HG03103 (cell line): ENCODE results near the gene DUSP19.
"Not testable (repeated sequence)": the region's sequence is repeated elsewhere in the genome, so short reads cannot be mapped to it uniquely, and the experiment has no call there.

Source experiments
- ATAC-seq: cut with Tn5 transposase; IDR thresholded peaks from one replicate; pipeline ENCODE4 v1.9.1; 2021; ENCODE audit warnings: low read depth; ENCODE audit not compliant: unreplicated experiment

The DUSP19 gene

GRCh38 chr2:183078464-183079138 lies at the start of gene DUSP19:
Gene DUSP19 (plus strand): TSS chr2:183078747. CDS start chr2:183078934, 187 bp downstream.
- peak; percentile 83 for ATAC-seq

- no peak for ATAC-seq
These were observed 49.3 kb upstream of the DUSP19 start for GRCh38 chr2:183029219-183029618.

GRCh38 chr2:183031911-183032794 lies 46.4 kb upstream of the DUSP19 start:
- no peak for ATAC-seq

- ATAC-seq, result no peak
These were observed 44.6 kb upstream of the DUSP19 start for GRCh38 chr2:183033951-183034350.

GRCh38 chr2:183034806-183035205 lies 43.7 kb upstream of the DUSP19 start:
- no peak for ATAC-seq

GRCh38 chr2:183035298-183035953 lies 43.1 kb upstream of the DUSP19 start:
- ATAC-seq, result no peak

GRCh38 chr2:183035954-183036669 lies 42.4 kb upstream of the DUSP19 start:
- peak; percentile 49 for ATAC-seq

- ATAC-seq, result no peak
These were observed 41.4 kb upstream of the DUSP19 start for GRCh38 chr2:183037074-183037552.

- ATAC-seq, result peak; percentile 30
These were observed 40.8 kb upstream of the DUSP19 start for GRCh38 chr2:183037553-183038340.

GRCh38 chr2:183038341-183039300 lies 39.9 kb upstream of the DUSP19 start, which contains the start of gene NCKAP1:
Gene NCKAP1 (minus strand): TSS chr2:183038457. CDS start chr2:183038099, 358 bp downstream.
- ATAC-seq, result peak; percentile 62

- no peak for ATAC-seq
These were observed 37.9 kb upstream of the DUSP19 start for GRCh38 chr2:183040604-183041003.

GRCh38 chr2:183043580-183043979 lies 35.0 kb upstream of the DUSP19 start:
- ATAC-seq, result not testable (repeated sequence)

- ATAC-seq, result not testable (repeated sequence)
These were observed 30.9 kb upstream of the DUSP19 start for GRCh38 chr2:183047486-183048125.

- ATAC-seq, result no peak
These were observed 29.1 kb upstream of the DUSP19 start for GRCh38 chr2:183049420-183049819.

- peak; percentile 36 for ATAC-seq
These were observed 21.1 kb upstream of the DUSP19 start for GRCh38 chr2:183057333-183057985.

- no peak for ATAC-seq
These were observed 19.0 kb upstream of the DUSP19 start for GRCh38 chr2:183059561-183059960.

- ATAC-seq, result no peak
These were observed 17.8 kb upstream of the DUSP19 start for GRCh38 chr2:183060571-183061231.
